A549 (cell line): Measurements from ENCODE around the gene VIPR2. TPM values are rescaled to one million over a fixed set of nuclear protein-coding genes. Genes with fewer than 3 reads are reported as not detected.

Experiments
- ATAC-seq, 2 experiments: fragments of 200-7000 bp in 1 of 2; fragments of >200 bp in 1 of 2; cut with Nextera tagmentation in 1 of 2; cut with Tn5 transposase in 1 of 2; 3 replicates each; pipeline versions ENCODE4 v1.8.0 to v1.9.1; 2018 to 2020; ENCODE audit warnings: mild to moderate bottlenecking in 1 of 2, moderate library complexity in 1 of 2
- CTCF ChIA-PET: fragments of 300-600 bp; sonication (Branson Sonifier 250); formaldehyde crosslinking; extraction: SDS; loops from one replicate; lab custom pipeline; 2021; ENCODE audit warnings: antibody characterized with exemption, inconsistent platforms; lab: Yijun Ruan, JAX
- POLR2A ChIA-PET: fragments of 350-600 bp; formaldehyde crosslinking; extraction: SDS; loops from one replicate; lab custom pipeline; 2021; ENCODE audit warnings: antibody characterized with exemption, inconsistent platforms; lab: Yijun Ruan, JAX
- DNase-seq, 2 experiments: peaks; one replicate each; pipeline versions ENCODE4 v3.0.0 to v3.0.0-alpha.2; 2011 to 2016; ENCODE audit warnings: low read depth in 1 of 2, low spot score in 1 of 2
- FAIRE-seq: peaks from 2 replicates; lab custom pipeline; 2011; peaks lifted over from hg19 to GRCh38; lab: Jason Lieb, UNC
- H3K27ac ChIP-seq, 2 experiments: fragments of >200 bp; sonication (Bioruptor Twin); formaldehyde crosslinking; 3 replicates each; pipeline ENCODE4 v1.5.1; 2016 to 2017
- H3K4me1 ChIP-seq: fragments of >200 bp; sonication (Bioruptor Twin); formaldehyde crosslinking; 3 replicates; pipeline ENCODE4 v1.6.1; 2016
- H3K4me2 ChIP-seq: fragments of >200 bp; sonication (Bioruptor Twin); formaldehyde crosslinking; 3 replicates; pipeline ENCODE4 v1.6.1; 2016
- H3K4me3 ChIP-seq: fragments of >200 bp; sonication (Bioruptor Twin); formaldehyde crosslinking; 3 replicates; pipeline ENCODE4 v1.5.1; 2016
- H3K9me3 ChIP-seq: fragments of >200 bp; sonication (Bioruptor Twin); formaldehyde crosslinking; 3 replicates; pipeline ENCODE4 v1.6.1; 2016
- BHLHE40 ChIP-seq: IDR thresholded peaks from 2 replicates; pipeline ENCODE4 v1.6.1; 2012; ENCODE audit warnings: low read depth, low read length, inconsistent platforms
- CHD2 ChIP-seq: fragments of 150-350 bp; IDR thresholded peaks from 2 replicates; pipeline ENCODE4 v1.6.1; 2014; ENCODE audit warnings: low read length; ENCODE audit not compliant: partially characterized antibody
- CHD4 ChIP-seq: fragments of 200-600 bp; sonication (generic); IDR thresholded peaks from 2 replicates; pipeline ENCODE4 v1.6.1; 2016; ENCODE audit warnings: antibody characterized with exemption, mild to moderate bottlenecking, borderline replicate concordance
- CTCF ChIP-seq: fragments of >200 bp; sonication (Bioruptor Twin); formaldehyde crosslinking; IDR thresholded peaks from 3 replicates; pipeline ENCODE4 v1.5.1; 2016
- E2F6 ChIP-seq: IDR thresholded peaks from 2 replicates; pipeline ENCODE4 v1.6.1; 2012; ENCODE audit warnings: low read depth, borderline replicate concordance
- EHMT2 ChIP-seq: fragments of 200-600 bp; sonication (generic); IDR thresholded peaks from 2 replicates; pipeline ENCODE4 v1.6.1; 2016; ENCODE audit warnings: antibody characterized with exemption, low read depth, mild to moderate bottlenecking, moderate library complexity
- ELK1 ChIP-seq: fragments of 150-350 bp; IDR thresholded peaks from 2 replicates; pipeline ENCODE4 v1.6.1; 2014; ENCODE audit warnings: low read depth, mild to moderate bottlenecking, low read length
- EP300 ChIP-seq, 2 experiments: fragments of >200 bp; sonication (Bioruptor Twin); formaldehyde crosslinking; IDR thresholded peaks; 2 replicates in 1 of 2; 3 replicates in 1 of 2; pipeline ENCODE4 v1.6.1; 2016 to 2017
- GATA3 ChIP-seq: IDR thresholded peaks from 2 replicates; pipeline ENCODE4 v1.6.1; 2012; ENCODE audit warnings: borderline replicate concordance
- HEYL ChIP-seq: fragments of 250-450 bp; sonication (Bioruptor Pico); IDR thresholded peaks from 2 replicates; pipeline ENCODE4 v1.8.0; 2021; ENCODE audit warnings: mild to moderate bottlenecking, moderate library complexity
- HMGXB4 ChIP-seq: fragments of 250-450 bp; sonication (Bioruptor Pico); IDR thresholded peaks from 2 replicates; pipeline ENCODE4 v1.5.0; 2021; ENCODE audit warnings: mild to moderate bottlenecking, moderate library complexity, borderline replicate concordance
- HOXA7 ChIP-seq: fragments of 250-450 bp; sonication (Bioruptor Pico); IDR thresholded peaks from 2 replicates; pipeline ENCODE4 v1.5.0; 2020; ENCODE audit warnings: mild to moderate bottlenecking, moderate library complexity
- HOXB5 ChIP-seq: fragments of 250-450 bp; sonication (Bioruptor Pico); IDR thresholded peaks from 2 replicates; pipeline ENCODE4 v1.5.0; 2020; ENCODE audit warnings: mild to moderate bottlenecking, moderate library complexity
- JUN ChIP-seq, 2 experiments: fragments of >200 bp; sonication (Bioruptor Twin); formaldehyde crosslinking; IDR thresholded peaks; 2 replicates in 1 of 2; 3 replicates in 1 of 2; pipeline ENCODE4 v1.6.1; 2016 to 2017
- KDM1A ChIP-seq: fragments of 200-600 bp; sonication (generic); IDR thresholded peaks from 2 replicates; pipeline ENCODE4 v1.6.1; 2016; ENCODE audit warnings: low read depth, mild to moderate bottlenecking
- NPAS2 ChIP-seq: fragments of 250-450 bp; sonication (Bioruptor Pico); IDR thresholded peaks from 2 replicates; pipeline ENCODE4 v1.8.0; 2022; ENCODE audit warnings: mild to moderate bottlenecking, moderate library complexity, borderline replicate concordance
- RAD21 ChIP-seq, 2 experiments: fragments of >200 bp in 1 of 2; sonication (Bioruptor Twin) in 1 of 2; formaldehyde crosslinking in 1 of 2; IDR thresholded peaks in 1 of 2; conservative IDR thresholded peaks in 1 of 2; 2 replicates in 1 of 2; 3 replicates in 1 of 2; pipeline ENCODE4 v1.6.1; 2012 to 2018; ENCODE audit warnings: inconsistent platforms in 1 of 2
- RCOR1 ChIP-seq: fragments of 150-350 bp; IDR thresholded peaks from 2 replicates; pipeline ENCODE4 v1.6.1; 2014; ENCODE audit warnings: antibody characterized with exemption, low read length, low read depth
- REST ChIP-seq: fragments of 200-600 bp; sonication (generic); IDR thresholded peaks from 2 replicates; pipeline ENCODE4 v1.6.1; 2016; ENCODE audit warnings: antibody characterized with exemption, mild to moderate bottlenecking, moderate library complexity
- RNF2 ChIP-seq: fragments of 200-600 bp; sonication (generic); IDR thresholded peaks from 2 replicates; pipeline ENCODE4 v1.6.1; 2016; ENCODE audit warnings: low read depth, mild to moderate bottlenecking, antibody characterized with exemption, moderate library complexity, borderline replicate concordance
- SREBF2 ChIP-seq: fragments of 450-650 bp; IDR thresholded peaks from 2 replicates; pipeline ENCODE4 v1.6.1; 2014; ENCODE audit warnings: mild to moderate bottlenecking, moderate library complexity
- ZC3H11A ChIP-seq: fragments of 450-650 bp; IDR thresholded peaks from 2 replicates; pipeline ENCODE4 v1.6.1; 2014; ENCODE audit warnings: antibody characterized with exemption, mild to moderate bottlenecking
- ZFP36 ChIP-seq: fragments of 450-650 bp; IDR thresholded peaks from 2 replicates; pipeline ENCODE4 v1.6.1; 2014; ENCODE audit warnings: borderline replicate concordance; ENCODE audit not compliant: partially characterized antibody
- ZSCAN20 ChIP-seq: fragments of 250-450 bp; sonication (Bioruptor Pico); IDR thresholded peaks from 2 replicates; pipeline ENCODE4 v1.8.0; 2022; ENCODE audit warnings: mild to moderate bottlenecking, moderate library complexity
- WGBS: methylation state at CpG from one replicate; pipeline ENCODE4 v1.1.6; 2017; ENCODE audit errors: missing lambda C conversion rate; 5-methylcytosine and 5-hydroxymethylcytosine counted together
- polyA plus RNA-seq, 4 experiments: library from polyadenylated mRNA; depleted of rRNA in 3 of 4; stranded (reverse); fragments of >200 nt; fragmentation: RNase III in 1 of 4; extraction: RNeasy Plus Mini Kit Qiagen cat#74134 plus additional on column Dnase treatment in 1 of 4; gene quantifications; 2 replicates in 3 of 4; 3 replicates in 1 of 4; pipeline ENCODE4 v1.2.3, GENCODE V29; 2011 to 2017

Gene VIPR2
- polyA plus RNA-seq, 2 of the 4 experiments (the other 2 are of a cell fraction) = not detected

DNA sequence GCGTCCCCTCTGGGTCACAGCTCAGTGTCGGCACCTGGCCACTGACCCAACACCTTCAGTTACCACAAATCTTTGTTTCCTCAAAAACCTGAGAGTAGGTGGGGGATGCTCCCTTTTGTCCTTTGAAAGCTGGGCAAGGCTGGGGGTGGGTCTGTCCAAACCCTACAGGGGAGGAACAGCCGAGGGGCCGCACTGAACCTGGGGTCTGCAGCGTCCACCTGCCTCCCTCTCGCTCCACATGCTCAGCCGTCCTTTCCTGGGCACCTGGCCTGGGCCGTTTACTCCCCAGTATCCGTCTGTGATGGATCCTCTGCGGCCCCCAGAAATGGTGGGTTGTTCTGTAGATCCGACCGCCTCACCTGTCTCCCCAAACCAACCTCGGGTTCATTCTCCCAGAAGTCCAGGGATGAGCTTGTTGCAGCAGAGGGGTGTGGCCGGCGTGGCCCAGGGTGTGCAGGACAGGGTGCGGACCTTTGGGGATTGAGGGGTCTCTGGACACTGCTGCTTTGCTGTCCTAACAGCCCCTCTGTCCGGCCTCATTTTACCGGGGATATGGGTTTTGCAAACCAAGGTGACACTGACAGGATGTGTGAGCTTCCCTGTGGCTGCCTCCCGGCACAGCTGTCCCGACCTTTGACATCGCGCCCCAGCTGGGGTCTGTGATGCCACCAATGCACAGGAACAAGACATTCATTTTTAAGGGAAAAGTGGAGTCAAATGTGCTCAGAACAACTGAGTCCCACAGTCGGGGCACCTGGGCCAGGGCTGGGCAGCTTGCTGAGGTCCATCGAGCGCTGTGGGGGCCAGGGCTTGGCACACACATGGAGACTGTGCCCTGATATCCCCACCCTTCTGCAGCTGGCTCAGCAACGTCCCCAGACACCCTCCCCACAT is 115.9 kb downstream of the VIPR2 start:
- Histone ChIP-seq H3K27ac (peak overlapping the region in 1 of 2 experiments; percentile 91; a peak in 1 of 6 replicates), H3K9me3 (no peaks in the 10 kb centered on the region), H3K4me2 (no peak overlapping the region), H3K4me1 (peaks cover 18% of the 10 kb centered on the region), H3K4me3 (no peak overlapping the region)
- POLR2A ChIA-PET = no interaction called here
- 86% methylated on average over 26 of the region's 26 CpGs for WGBS
- TF ChIP-seq HMGXB4 (CRISPR knock-in tag) (no peak), CHD2 (no peak), ZC3H11A (no peak), HOXB5 (no peak), HOXA7 (CRISPR knock-in tag) (no peak), REST (no peak), KDM1A (no peak), ZSCAN20 (no peak), ELK1 (no peak), NPAS2 (CRISPR knock-in tag) (no peak), HEYL (CRISPR knock-in tag) (no peak), GATA3 (no peak), CHD4 (no peak), E2F6 (no peak), BHLHE40 (no peak)
- ATAC-seq (no peak), DNase-seq (no peak), FAIRE-seq (no peak)
- CTCF ChIA-PET = interaction anchor here (0.9 to 1.5 kb wide), 3 partner anchors 28 to 57 kb away, joined by 3 to 6 read pairs (median 3); no protein-coding TSS in a partner anchor

GRCh38 chr7:159027789-159028507 is 116.7 kb downstream of the VIPR2 start:
- H3K9me3 ChIP-seq = no peaks in the 10 kb centered on the region
- peak overlapping the region; percentile 21; the same call in 1 of the 3 replicates for H3K4me2 ChIP-seq
- no peak overlapping the region for H3K4me3 ChIP-seq
- DNase-seq = no peak
- no peak for ATAC-seq
- WGBS = 75% methylated on average over 21 of the region's 22 CpGs
- ChIA-PET CTCF (interaction anchor here (0.9 to 1.5 kb wide), 3 partner anchors 26 to 56 kb away, joined by 3 to 6 read pairs (median 3); no protein-coding TSS in a partner anchor), POLR2A (no interaction called here)
- no peak for FAIRE-seq
- H3K27ac ChIP-seq = peak overlapping the region in 1 of 2 experiments; percentile 37; a peak in 3 of 6 replicates
- peaks cover 22% of the 10 kb centered on the region for H3K4me1 ChIP-seq
- TF ChIP-seq EHMT2 (no peak), ZFP36 (no peak), CTCF (no peak; the same call in 2 of the 3 replicates), RAD21 (conservative IDR thresholded peaks at IDR 0.05 in 1 of 2, IDR thresholded peaks at IDR 0.05 in 1 of 2) (no peak; a peak in 1 of 5 replicates), EP300 (IDR thresholded peaks at IDR 0.05) (no peak), RNF2 (no peak), SREBF2 (no peak), HOXB5 (no peak), GATA3 (no peak), RCOR1 (no peak), JUN (IDR thresholded peaks at IDR 0.05) (no peak), BHLHE40 (no peak), ZC3H11A (no peak), HOXA7 (CRISPR knock-in tag) (no peak)
